Endothelial cell (in vitro differentiated cells): ENCODE results near the gene NR3C1. TPM values are rescaled to one million over a fixed set of nuclear protein-coding genes. Genes with fewer than 3 reads are reported as not detected.

Experiments used
- DNase-seq: peaks from one replicate; pipeline ENCODE4 v3.0.0; 2021; ENCODE audit warnings: low spot score
- H3K27ac Mint-ChIP-seq: one replicate; pipeline ENCODE4 v1.8.0; 2021; ENCODE audit warnings: mixed read lengths, inconsistent platforms; ENCODE audit not compliant: unreplicated experiment
- H3K27me3 Mint-ChIP-seq: one replicate; pipeline ENCODE4 v1.8.0; 2021; ENCODE audit warnings: mild to moderate bottlenecking, moderate library complexity, mixed read lengths, inconsistent platforms; ENCODE audit not compliant: unreplicated experiment
- H3K36me3 Mint-ChIP-seq: one replicate; pipeline ENCODE4 v1.8.0; 2021; ENCODE audit warnings: mild to moderate bottlenecking, low read depth, mixed read lengths, inconsistent platforms; ENCODE audit not compliant: unreplicated experiment
- H3K4me1 Mint-ChIP-seq: one replicate; pipeline ENCODE4 v1.8.0; 2021; ENCODE audit warnings: mild to moderate bottlenecking, mixed read lengths, inconsistent platforms; ENCODE audit not compliant: unreplicated experiment
- H3K4me3 Mint-ChIP-seq: one replicate; pipeline ENCODE4 v1.8.0; 2021; ENCODE audit warnings: mild to moderate bottlenecking, mixed read lengths, inconsistent platforms; ENCODE audit not compliant: unreplicated experiment
- H3K9me3 Mint-ChIP-seq: one replicate; pipeline ENCODE4 v1.8.0; 2021; ENCODE audit warnings: mixed read lengths, inconsistent platforms; ENCODE audit not compliant: unreplicated experiment
- CTCF ChIP-seq: fragments of 200-600 bp; sonication (generic); IDR thresholded peaks from one replicate; pipeline ENCODE4 v1.5.0; 2021; ENCODE audit warnings: antibody characterized with exemption; ENCODE audit not compliant: unreplicated experiment
- total RNA-seq: library from RNA; stranded (reverse); fragmentation: NEBNext Ultra II Directional; extraction: Animal tissue kit (Norgen Biotek cat#: 25700); gene quantifications from one replicate; pipeline ENCODE4 v1.2.1, GENCODE V29; 2021; ENCODE audit not compliant: unreplicated experiment

Gene NR3C1
- total RNA-seq, 1 donor from 2014 or later, result 9.9 TPM

DNA sequence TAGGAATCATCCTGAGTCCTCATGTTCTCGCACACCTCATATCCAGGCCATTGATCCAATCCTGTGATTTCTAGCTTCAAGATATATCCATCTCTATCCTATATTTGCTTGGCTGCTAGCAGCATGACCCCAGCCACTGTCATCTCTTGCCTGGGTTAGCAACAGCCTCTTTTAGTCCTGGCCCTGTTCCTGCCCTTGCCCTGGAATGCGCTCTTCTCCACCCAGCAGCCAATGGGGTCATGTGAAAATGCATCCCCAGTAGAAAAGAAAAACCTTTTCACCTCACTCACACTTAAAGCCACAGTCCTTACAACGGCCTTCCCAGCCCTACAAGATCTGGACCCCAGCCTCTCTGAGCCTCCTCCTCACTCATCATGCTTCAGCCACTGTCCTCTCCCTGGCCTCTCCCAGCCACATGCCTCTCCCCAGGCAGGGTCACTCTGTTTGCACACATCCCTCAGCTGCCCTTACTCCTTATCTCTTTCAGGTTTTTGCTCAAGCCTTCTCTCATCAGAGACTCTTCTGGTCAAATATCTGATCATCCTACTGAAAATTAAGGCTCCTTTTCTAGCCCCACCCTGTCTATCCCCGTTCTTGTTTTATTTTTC, 34.3 kb upstream of the NR3C1 start:
- H3K27me3 Mint-ChIP-seq, result peaks cover 2% of the 10 kb centered on the region
- TF ChIP-seq CTCF, result no peak
- peaks cover 6% of the 10 kb centered on the region for H3K4me1 Mint-ChIP-seq
- no peak overlapping the region for H3K27ac Mint-ChIP-seq
- H3K36me3 Mint-ChIP-seq, result no peaks in the 10 kb centered on the region
- no peak for DNase-seq
- no peaks in the 10 kb centered on the region for H3K9me3 Mint-ChIP-seq
- H3K4me3 Mint-ChIP-seq, result no peak overlapping the region

GRCh38 chr5:143436871-143437270, 33.4 kb upstream of the NR3C1 start:
- TF ChIP-seq CTCF, result no peak
- Mint-ChIP-seq H3K4me3 (no peak overlapping the region), H3K27me3 (peaks cover 2% of the 10 kb centered on the region), H3K36me3 (no peaks in the 10 kb centered on the region), H3K9me3 (no peaks in the 10 kb centered on the region), H3K27ac (no peak overlapping the region), H3K4me1 (peaks cover 6% of the 10 kb centered on the region)
- DNase-seq, result no peak

DNA sequence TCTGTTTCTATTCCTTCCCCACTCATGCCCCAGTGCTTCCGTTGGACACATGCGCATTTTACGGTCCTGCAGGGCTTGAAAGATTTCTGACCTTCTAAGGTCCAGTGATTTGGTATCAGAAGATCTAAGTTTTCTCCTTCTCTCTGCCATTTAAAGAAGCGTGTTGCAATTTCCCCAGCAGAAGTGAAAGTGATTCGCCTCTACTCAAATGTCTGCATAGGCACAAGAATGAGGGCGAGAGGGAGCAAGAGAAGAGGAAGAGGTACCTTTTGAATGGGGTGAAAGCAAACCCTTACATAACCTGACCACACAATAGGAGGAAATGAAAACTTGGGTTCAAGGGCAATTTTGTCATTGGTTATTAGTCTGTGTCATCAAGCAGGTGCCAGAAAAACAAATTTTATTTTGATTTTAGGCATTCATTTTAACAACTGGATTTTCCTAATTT, 31.7 kb upstream of the NR3C1 start:
- Mint-ChIP-seq H3K9me3 (no peaks in the 10 kb centered on the region), H3K4me1 (peaks cover 6% of the 10 kb centered on the region), H3K4me3 (no peak overlapping the region), H3K27me3 (peaks cover 2% of the 10 kb centered on the region), H3K36me3 (no peaks in the 10 kb centered on the region), H3K27ac (no peak overlapping the region)
- no peak for DNase-seq
- no peak for TF ChIP-seq CTCF

DNA sequence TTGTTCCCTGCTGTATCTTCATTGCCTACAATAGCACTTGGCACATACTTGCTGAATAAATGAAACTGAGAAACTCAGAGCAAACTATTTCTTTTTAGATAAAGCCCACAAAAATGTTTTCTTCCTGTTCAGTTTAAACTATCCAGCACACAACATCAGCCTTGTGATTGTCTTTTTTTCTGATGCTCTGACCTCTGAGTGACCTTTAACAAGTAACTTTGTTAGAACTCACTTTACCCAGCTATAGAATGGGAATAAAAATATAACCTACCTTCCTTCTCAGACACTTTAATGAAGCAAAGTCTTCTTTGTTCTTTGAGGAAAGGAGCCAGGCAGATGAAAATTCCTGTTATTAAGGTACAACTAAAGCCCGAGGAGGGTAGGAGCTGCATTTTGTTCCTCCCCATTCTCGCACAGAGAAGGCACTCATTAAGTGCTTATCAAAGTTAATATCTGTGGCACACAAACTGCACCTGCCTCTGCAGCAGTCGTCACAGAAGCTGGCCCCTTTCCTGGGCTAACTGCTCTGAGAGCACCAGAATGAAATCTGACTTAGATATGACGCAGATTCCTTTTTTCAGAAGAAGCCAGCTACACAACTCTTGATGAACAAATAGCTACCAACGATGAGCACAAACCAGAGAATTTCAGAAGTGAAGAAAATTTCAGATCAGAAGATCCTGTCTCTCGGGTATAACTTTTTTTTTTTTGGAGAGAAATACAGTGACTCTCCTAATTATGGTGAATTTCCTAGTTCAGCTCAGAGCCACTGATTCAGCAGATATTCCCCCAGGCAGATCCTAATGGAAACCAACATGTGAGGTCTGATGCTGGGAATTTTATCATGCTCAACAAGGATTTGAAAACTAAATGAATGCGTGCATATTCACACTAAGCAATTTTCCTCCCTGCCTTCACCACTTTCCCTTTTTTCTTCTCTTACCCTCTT, 31.0 kb upstream of the NR3C1 start:
- no peak overlapping the region for H3K27ac Mint-ChIP-seq
- peaks cover 6% of the 10 kb centered on the region for H3K4me1 Mint-ChIP-seq
- H3K9me3 Mint-ChIP-seq, result no peaks in the 10 kb centered on the region

More for the DNA sequence above, 31.0 kb upstream of the NR3C1 start:
- no peak for TF ChIP-seq CTCF
- DNase-seq, result no peak
- Mint-ChIP-seq H3K4me3 (no peak overlapping the region), H3K36me3 (no peaks in the 10 kb centered on the region), H3K27me3 (peaks cover 2% of the 10 kb centered on the region)
